IMR-90 (cell line): ENCODE results near the gene KYAT1. TPM values are rescaled to one million over a fixed set of nuclear protein-coding genes. Genes with fewer than 3 reads are reported as not detected.

Source experiments
- ATAC-seq: fragments of 200-7000 bp; cut with Tn5 transposase; 2 replicates; pipeline ENCODE4 v1.9.1; 2020; ENCODE audit warnings: low read depth, mild to moderate bottlenecking, moderate library complexity
- BruUV-seq: library from RNA; stranded (reverse); fragments of 400-500 nt; replicated peaks from 2 replicates; lab custom pipeline; 2021; lab: Mats Ljungman, UMichigan
- CTCF ChIA-PET: fragments of 300-600 bp; formaldehyde crosslinking; extraction: SDS; loops from one replicate; lab custom pipeline; 2021; ENCODE audit warnings: antibody characterized with exemption; lab: Yijun Ruan, JAX
- POLR2A ChIA-PET: fragments of 300-600 bp; sonication (Branson Sonifier 250); formaldehyde crosslinking; loops from one replicate; lab custom pipeline; 2022; ENCODE audit warnings: antibody characterized with exemption; ENCODE audit not compliant: unreplicated experiment; lab: Charles Lee
- DNase-seq: peaks from one replicate; pipeline ENCODE4 v3.0.0; 2013
- H2AFZ ChIP-seq: replicated peaks from 2 replicates; pipeline ENCODE3; 2013; ENCODE audit warnings: low read length, mild to moderate bottlenecking; ENCODE audit not compliant: poor library complexity
- H2AK5ac ChIP-seq: 2 replicates; pipeline ENCODE4 v1.6.1; 2013; ENCODE audit warnings: low read depth, low read length, inconsistent platforms
- H2AK9ac ChIP-seq: replicated peaks from 2 replicates; pipeline ENCODE3; 2013; ENCODE audit warnings: mild to moderate bottlenecking, low read depth, low read length, moderate library complexity; ENCODE audit not compliant: poor library complexity
- H2BK120ac ChIP-seq: 2 replicates; pipeline ENCODE4 v1.6.1; 2013; ENCODE audit warnings: low read depth, low read length, inconsistent platforms
- H2BK15ac ChIP-seq: 3 replicates; pipeline ENCODE4 v1.6.1; 2013; ENCODE audit warnings: low read depth, low read length, inconsistent platforms
- H2BK20ac ChIP-seq: 2 replicates; pipeline ENCODE4 v1.6.1; 2013; ENCODE audit warnings: low read depth, mild to moderate bottlenecking, inconsistent platforms, low read length, moderate library complexity
- H2BK5ac ChIP-seq: 2 replicates; pipeline ENCODE4 v1.6.1; 2013; ENCODE audit warnings: mild to moderate bottlenecking, low read depth, low read length, inconsistent platforms; ENCODE audit not compliant: poor library complexity, severe bottlenecking
- H3K14ac ChIP-seq: replicated peaks from 2 replicates; pipeline ENCODE4 v1.6.1; 2013; ENCODE audit warnings: low read depth, low read length, inconsistent platforms
- H3K18ac ChIP-seq: 2 replicates; pipeline ENCODE4 v1.6.1; 2013; ENCODE audit warnings: low read depth, low read length, control low read depth
- H3K23ac ChIP-seq: 2 replicates; pipeline ENCODE4 v1.6.1; 2013; ENCODE audit warnings: low read depth, low read length, inconsistent platforms
- H3K27ac ChIP-seq: 2 replicates; pipeline ENCODE4 v1.5.1; 2013; ENCODE audit warnings: mild to moderate bottlenecking, control low read depth, low read length; ENCODE audit not compliant: insufficient read depth
- H3K27me3 ChIP-seq: 2 replicates; pipeline ENCODE4 v1.6.1; 2013; ENCODE audit warnings: low read length; ENCODE audit not compliant: control insufficient read depth, insufficient read depth
- H3K36me3 ChIP-seq: 2 replicates; pipeline ENCODE4 v1.6.1; 2013; ENCODE audit warnings: low read length, mixed read lengths; ENCODE audit not compliant: control insufficient read depth, insufficient read depth
- H3K4ac ChIP-seq: 2 replicates; pipeline ENCODE4 v1.6.1; 2013; ENCODE audit warnings: low read depth, low read length, inconsistent platforms
- H3K4me1 ChIP-seq: 2 replicates; pipeline ENCODE4 v1.6.1; 2013; ENCODE audit warnings: low read length, mixed read lengths; ENCODE audit not compliant: control insufficient read depth, insufficient read depth
- H3K4me2 ChIP-seq: 2 replicates; pipeline ENCODE4 v1.6.1; 2013; ENCODE audit warnings: low read depth, mild to moderate bottlenecking, control low read depth, low read length, moderate library complexity
- H3K4me3 ChIP-seq: 2 replicates; pipeline ENCODE4 v1.5.1; 2013; ENCODE audit warnings: low read depth, mild to moderate bottlenecking, control low read depth, low read length, moderate library complexity; ENCODE audit not compliant: insufficient read depth
- H3K56ac ChIP-seq: 2 replicates; pipeline ENCODE4 v1.6.1; 2013; ENCODE audit warnings: low read length, inconsistent platforms; ENCODE audit not compliant: insufficient read depth; ENCODE audit errors: extremely low read depth
- H3K79me1 ChIP-seq, 2 experiments: 2 replicates each; pipeline ENCODE4 v1.6.1; 2013; ENCODE audit warnings: low read length in 2 of 2, inconsistent platforms in 1 of 2, low read depth in 1 of 2
- H3K9ac ChIP-seq: 2 replicates; pipeline ENCODE4 v1.6.1; 2013; ENCODE audit warnings: low read depth, low read length, control low read depth
- H3K9me1 ChIP-seq: 2 replicates; pipeline ENCODE4 v1.6.1; 2013; ENCODE audit warnings: low read length, inconsistent platforms; ENCODE audit not compliant: insufficient read depth
- H3K9me3 ChIP-seq: 2 replicates; pipeline ENCODE4 v1.6.1; 2013; ENCODE audit warnings: low read length; ENCODE audit not compliant: control insufficient read depth, insufficient read depth
- H4K20me1 ChIP-seq: 2 replicates; pipeline ENCODE4 v1.6.1; 2013; ENCODE audit warnings: low read length, inconsistent platforms; ENCODE audit not compliant: insufficient read depth
- H4K5ac ChIP-seq: 2 replicates; pipeline ENCODE4 v1.6.1; 2013; ENCODE audit warnings: mild to moderate bottlenecking, low read depth, low read length, control low read depth
- H4K8ac ChIP-seq, 2 experiments: 2 replicates each; pipeline ENCODE4 v1.6.1; 2013; ENCODE audit warnings: low read depth in 2 of 2, low read length in 2 of 2, control low read depth in 1 of 2, inconsistent platforms in 1 of 2
- H4K91ac ChIP-seq: 2 replicates; pipeline ENCODE4 v1.6.1; 2013; ENCODE audit warnings: low read depth, low read length, inconsistent platforms; ENCODE audit not compliant: insufficient read depth
- CEBPB ChIP-seq: IDR thresholded peaks from 2 replicates; pipeline ENCODE4 v1.6.1; 2012; ENCODE audit warnings: low read depth, low read length, improper control_type of control experiment
- CHD1 ChIP-seq: IDR thresholded peaks from 2 replicates; pipeline ENCODE4 v1.6.1; 2012; ENCODE audit warnings: low read depth, low read length, improper control_type of control experiment
- RFX5 ChIP-seq: IDR thresholded peaks from 2 replicates; pipeline ENCODE4 v1.8.0; 2012; ENCODE audit warnings: low read depth, mild to moderate bottlenecking, low read length, moderate library complexity
- SMC3 ChIP-seq: fragments of 150-350 bp; IDR thresholded peaks from 2 replicates; pipeline ENCODE4 v1.6.1; 2016; ENCODE audit warnings: low read depth, mild to moderate bottlenecking, antibody characterized with exemption, low read length, moderate library complexity
- WGBS, 2 experiments: methylation state at CpG; one replicate each; pipeline versions ENCODE4 v1.1.5 to v1.1.7; 2013; ENCODE audit warnings: missing lambda C conversion rate in 2 of 2; ENCODE audit not compliant: insufficient read length in 1 of 2; ENCODE audit errors: extremely low coverage in 2 of 2; 5-methylcytosine and 5-hydroxymethylcytosine counted together
- dilution Hi-C: fragments of 300-500 bp; cut with HindIII; formaldehyde crosslinking; loops from one replicate; pipeline ENCODE4 v1.14.3; 2018; ENCODE audit warnings: low sequenced_read_pairs; ENCODE audit not compliant: unreplicated experiment
- in situ Hi-C: fragments of 300-500 bp; cut with MboI; formaldehyde crosslinking; loops from 3 replicates; pipeline ENCODE4 v1.14.3; 2019; ENCODE audit warnings: low sequenced_read_pairs, inconsistent platforms, mixed read lengths
- intact Hi-C: fragments of 100-400 bp; cut with micrococcal nuclease; formaldehyde crosslinking; loops from 2 replicates; pipeline ENCODE4 v1.10.0; 2022
- polyA plus RNA-seq, 3 experiments: library from polyadenylated mRNA; depleted of rRNA; stranded (reverse); fragments of >200 nt; gene quantifications; 2 replicates each; pipeline ENCODE4 v1.2.3, GENCODE V29; 2012; ENCODE audit warnings: low replicate concordance in 1 of 3
- total RNA-seq: library from RNA; depleted of rRNA; stranded (reverse); fragments of >200 nt; gene quantifications from 2 replicates; pipeline ENCODE4 v1.2.3, GENCODE V29; 2012
- TF ChIP-seq, protein P1 (sequence below): conservative IDR thresholded peaks from 2 replicates; pipeline ENCODE4 v1.5.1; 2012; ENCODE audit warnings: mild to moderate bottlenecking, low read depth, low read length, improper control_type of control experiment

The KYAT1 gene
- total and polyA plus RNA-seq, 2 of the 4 experiments (the other 2 are of a cell fraction) = 6.8 to 9.5 TPM

GRCh38 chr9:128893354-128893753, 11.6 kb upstream of the KYAT1 start:
- peak overlapping the region; percentile 77; the same call in 1 of the 2 replicates for H2BK20ac ChIP-seq
- H4K91ac ChIP-seq = peak overlapping the region; percentile 83
- WGBS, 2 experiments = 80% methylated on average over 1 of the region's 8 CpGs; no CpG with 5 or more reads in 1 of the 2 experiments
- TF ChIP-seq, protein P1, sequence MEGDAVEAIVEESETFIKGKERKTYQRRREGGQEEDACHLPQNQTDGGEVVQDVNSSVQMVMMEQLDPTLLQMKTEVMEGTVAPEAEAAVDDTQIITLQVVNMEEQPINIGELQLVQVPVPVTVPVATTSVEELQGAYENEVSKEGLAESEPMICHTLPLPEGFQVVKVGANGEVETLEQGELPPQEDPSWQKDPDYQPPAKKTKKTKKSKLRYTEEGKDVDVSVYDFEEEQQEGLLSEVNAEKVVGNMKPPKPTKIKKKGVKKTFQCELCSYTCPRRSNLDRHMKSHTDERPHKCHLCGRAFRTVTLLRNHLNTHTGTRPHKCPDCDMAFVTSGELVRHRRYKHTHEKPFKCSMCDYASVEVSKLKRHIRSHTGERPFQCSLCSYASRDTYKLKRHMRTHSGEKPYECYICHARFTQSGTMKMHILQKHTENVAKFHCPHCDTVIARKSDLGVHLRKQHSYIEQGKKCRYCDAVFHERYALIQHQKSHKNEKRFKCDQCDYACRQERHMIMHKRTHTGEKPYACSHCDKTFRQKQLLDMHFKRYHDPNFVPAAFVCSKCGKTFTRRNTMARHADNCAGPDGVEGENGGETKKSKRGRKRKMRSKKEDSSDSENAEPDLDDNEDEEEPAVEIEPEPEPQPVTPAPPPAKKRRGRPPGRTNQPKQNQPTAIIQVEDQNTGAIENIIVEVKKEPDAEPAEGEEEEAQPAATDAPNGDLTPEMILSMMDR = no peak
- TF ChIP-seq CHD1 (no peak), CEBPB (peak; percentile 17; the same call in 1 of the 2 replicates), SMC3 (no peak), RFX5 (no peak)
- H3K9me3 ChIP-seq = no peaks in the 10 kb centered on the region
- intact Hi-C loops (no loop called here), in situ Hi-C loops (no loop called here), dilution Hi-C loops (no loop called here)
- H4K8ac ChIP-seq = peak overlapping the region; percentile 64 to 71
- H3K9me1 ChIP-seq = peaks cover 26% of the 10 kb centered on the region
- H3K4ac ChIP-seq = peak overlapping the region; percentile 87
- H2AK9ac ChIP-seq = peak overlapping the region; percentile 98
- H2AFZ ChIP-seq = peak overlapping the region; percentile 1
- peaks cover 11% of the 10 kb centered on the region; the same call in 1 of the 2 replicates for H4K20me1 ChIP-seq
- H3K27me3 ChIP-seq = no peaks in the 10 kb centered on the region
- peak overlapping the region; percentile 64 for H3K23ac ChIP-seq
- peak overlapping the region; percentile 73 for H3K18ac ChIP-seq
- peak overlapping the region; percentile 37 for H3K4me2 ChIP-seq
- peaks cover 40% of the 10 kb centered on the region for H3K36me3 ChIP-seq
- DNase-seq (no peak), ATAC-seq (peak; percentile 5; the same call in 1 of the 2 replicates)
- ChIA-PET CTCF (interaction anchor here (0.6 kb wide), 1 partner anchor 30 kb away, joined by 5 read pairs; no protein-coding TSS in a partner anchor), POLR2A (no interaction called here)
- BruUV-seq = no TSS peak
- H3K79me1 ChIP-seq = peaks cover 30 to 73% of the 10 kb centered on the region in 2 experiments
- H4K5ac ChIP-seq = peak overlapping the region; percentile 86
- H2BK15ac ChIP-seq = peak overlapping the region; percentile 72; the same call in 1 of the 3 replicates
- peaks cover 26% of the 10 kb centered on the region for H3K4me1 ChIP-seq
- H2BK5ac ChIP-seq = peak overlapping the region; percentile 90
- peak overlapping the region; percentile 88 for H2AK5ac ChIP-seq
- H2BK120ac ChIP-seq = peak overlapping the region; percentile 64
- H3K4me3 ChIP-seq = no peak overlapping the region
- H3K56ac ChIP-seq = no peak overlapping the region
- H3K27ac ChIP-seq = peak overlapping the region; percentile 91
- peak overlapping the region; percentile 77 for H3K14ac ChIP-seq
- no peak overlapping the region for H3K9ac ChIP-seq
